ENCODE results near the gene LTBP3. TPM values are rescaled to one million over a fixed set of nuclear protein-coding genes. Genes with fewer than 3 reads are reported as not detected.

The LTBP3 gene
- total RNA-seq, 1 experiment from 2014 or later: 166 TPM

DNA sequence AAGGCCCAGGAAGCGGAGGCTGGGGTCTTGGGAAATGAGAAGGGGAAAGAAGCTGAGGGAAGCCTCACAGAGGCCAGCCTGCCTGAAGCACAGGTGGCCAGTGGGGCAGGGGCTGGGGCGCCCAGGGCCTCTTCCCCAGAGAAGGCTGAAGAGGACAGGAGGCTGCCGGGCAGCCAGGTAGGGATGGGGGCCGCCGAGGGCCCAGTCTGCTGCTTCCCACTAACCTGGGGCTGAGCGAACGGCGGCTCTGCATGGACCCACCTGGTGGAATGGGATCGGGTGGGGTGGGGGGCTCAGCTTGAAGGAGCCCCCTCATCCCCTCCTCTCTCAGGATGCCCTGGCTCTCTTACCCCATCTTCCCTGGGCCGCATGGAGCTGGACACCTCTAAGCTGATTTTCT is 25.4 kb upstream of the LTBP3 start:
- DNase-seq: no peak
- peaks cover 15% of the 10 kb centered on the region for H3K4me1 Mint-ChIP-seq (ENCODE audit: low read depth, unreplicated experiment)
- TF ChIP-seq, protein P1, sequence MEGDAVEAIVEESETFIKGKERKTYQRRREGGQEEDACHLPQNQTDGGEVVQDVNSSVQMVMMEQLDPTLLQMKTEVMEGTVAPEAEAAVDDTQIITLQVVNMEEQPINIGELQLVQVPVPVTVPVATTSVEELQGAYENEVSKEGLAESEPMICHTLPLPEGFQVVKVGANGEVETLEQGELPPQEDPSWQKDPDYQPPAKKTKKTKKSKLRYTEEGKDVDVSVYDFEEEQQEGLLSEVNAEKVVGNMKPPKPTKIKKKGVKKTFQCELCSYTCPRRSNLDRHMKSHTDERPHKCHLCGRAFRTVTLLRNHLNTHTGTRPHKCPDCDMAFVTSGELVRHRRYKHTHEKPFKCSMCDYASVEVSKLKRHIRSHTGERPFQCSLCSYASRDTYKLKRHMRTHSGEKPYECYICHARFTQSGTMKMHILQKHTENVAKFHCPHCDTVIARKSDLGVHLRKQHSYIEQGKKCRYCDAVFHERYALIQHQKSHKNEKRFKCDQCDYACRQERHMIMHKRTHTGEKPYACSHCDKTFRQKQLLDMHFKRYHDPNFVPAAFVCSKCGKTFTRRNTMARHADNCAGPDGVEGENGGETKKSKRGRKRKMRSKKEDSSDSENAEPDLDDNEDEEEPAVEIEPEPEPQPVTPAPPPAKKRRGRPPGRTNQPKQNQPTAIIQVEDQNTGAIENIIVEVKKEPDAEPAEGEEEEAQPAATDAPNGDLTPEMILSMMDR (IDR thresholded peaks at IDR 0.05; ENCODE audit: unreplicated experiment): no peak
- H3K27me3 Mint-ChIP-seq (ENCODE audit: unreplicated experiment): no peaks in the 10 kb centered on the region
- H3K27ac Mint-ChIP-seq (ENCODE audit: unreplicated experiment): no peak overlapping the region
- intact Hi-C loops (cut with micrococcal nuclease; ENCODE audit: unreplicated experiment): no loop called here
- H3K36me3 Mint-ChIP-seq (ENCODE audit: insufficient read depth, unreplicated experiment): peaks cover 48% of the 10 kb centered on the region
- CTCF ChIA-PET: interaction anchor here (1.0 kb wide), 1 partner anchor 305 kb away, joined by 4 read pairs; the partner anchor contains the start of gene FIBP
- BruUV-seq (replicated peaks): no TSS peak
- H3K4me3 Mint-ChIP-seq (ENCODE audit: low read depth, unreplicated experiment): no peak overlapping the region
- H3K9me3 Mint-ChIP-seq (ENCODE audit: low read depth, unreplicated experiment): no peaks in the 10 kb centered on the region

DNA sequence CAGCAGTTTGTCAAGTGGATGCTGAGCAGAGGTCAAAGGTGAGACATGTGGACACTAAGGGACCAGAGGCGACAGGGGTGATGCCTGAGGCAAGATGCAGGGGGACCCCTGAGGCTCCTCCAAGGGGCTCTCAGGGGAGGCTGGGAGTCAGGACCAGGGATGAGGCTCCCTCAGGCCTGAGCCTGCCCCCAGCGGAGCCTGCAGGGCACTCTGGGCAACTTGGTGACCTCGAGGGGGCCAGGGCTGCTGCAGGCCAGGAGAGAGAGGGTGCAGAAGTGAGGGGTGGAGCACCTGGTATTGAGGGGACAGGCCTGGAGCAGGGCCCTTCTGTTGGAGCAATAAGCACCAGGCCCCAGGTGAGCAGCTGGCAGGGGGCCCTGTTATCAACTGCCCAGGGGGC is 23.8 kb upstream of the LTBP3 start:
- Mint-ChIP-seq H3K27ac (ENCODE audit: unreplicated experiment) (no peak overlapping the region), H3K27me3 (ENCODE audit: unreplicated experiment) (no peaks in the 10 kb centered on the region), H3K4me1 (ENCODE audit: low read depth, unreplicated experiment) (peaks cover 14% of the 10 kb centered on the region), H3K4me3 (ENCODE audit: low read depth, unreplicated experiment) (no peak overlapping the region), H3K9me3 (ENCODE audit: low read depth, unreplicated experiment) (no peaks in the 10 kb centered on the region), H3K36me3 (ENCODE audit: insufficient read depth, unreplicated experiment) (peaks cover 57% of the 10 kb centered on the region)
- BruUV-seq (replicated peaks): no TSS peak
- DNase-seq: no peak
- CTCF ChIA-PET: no interaction called here
- intact Hi-C loops (cut with micrococcal nuclease; ENCODE audit: unreplicated experiment): no loop called here
- TF ChIP-seq, protein P1 (IDR thresholded peaks at IDR 0.05; ENCODE audit: unreplicated experiment): no peak

DNA sequence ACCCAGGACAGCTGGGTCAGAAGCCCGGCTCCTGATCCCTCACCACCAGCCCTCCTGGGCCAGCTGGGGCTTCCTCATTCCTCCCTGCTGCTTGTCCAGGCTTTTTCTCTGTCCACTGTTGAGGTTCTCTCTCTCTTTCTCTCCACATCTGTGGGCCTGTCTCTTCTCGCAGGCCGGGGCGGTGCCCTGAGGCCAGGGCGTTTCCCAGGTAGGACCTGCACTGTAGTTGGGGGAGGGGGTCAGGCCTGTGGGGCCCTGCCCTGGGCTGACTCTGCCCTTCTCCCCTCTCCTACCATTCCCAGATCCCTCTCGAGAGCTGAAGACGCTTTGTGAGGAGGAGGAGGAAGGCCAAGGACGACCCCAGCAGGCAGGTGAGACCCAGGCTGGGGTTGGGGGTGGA is 22.6 kb upstream of the LTBP3 start:
- CTCF ChIA-PET: interaction anchor here (0.6 kb wide), 1 partner anchor 482 kb away, joined by 3 read pairs; no protein-coding TSS in a partner anchor
- no TSS peak for BruUV-seq (replicated peaks)
- intact Hi-C loops (cut with micrococcal nuclease; ENCODE audit: unreplicated experiment): no loop called here

DNA sequence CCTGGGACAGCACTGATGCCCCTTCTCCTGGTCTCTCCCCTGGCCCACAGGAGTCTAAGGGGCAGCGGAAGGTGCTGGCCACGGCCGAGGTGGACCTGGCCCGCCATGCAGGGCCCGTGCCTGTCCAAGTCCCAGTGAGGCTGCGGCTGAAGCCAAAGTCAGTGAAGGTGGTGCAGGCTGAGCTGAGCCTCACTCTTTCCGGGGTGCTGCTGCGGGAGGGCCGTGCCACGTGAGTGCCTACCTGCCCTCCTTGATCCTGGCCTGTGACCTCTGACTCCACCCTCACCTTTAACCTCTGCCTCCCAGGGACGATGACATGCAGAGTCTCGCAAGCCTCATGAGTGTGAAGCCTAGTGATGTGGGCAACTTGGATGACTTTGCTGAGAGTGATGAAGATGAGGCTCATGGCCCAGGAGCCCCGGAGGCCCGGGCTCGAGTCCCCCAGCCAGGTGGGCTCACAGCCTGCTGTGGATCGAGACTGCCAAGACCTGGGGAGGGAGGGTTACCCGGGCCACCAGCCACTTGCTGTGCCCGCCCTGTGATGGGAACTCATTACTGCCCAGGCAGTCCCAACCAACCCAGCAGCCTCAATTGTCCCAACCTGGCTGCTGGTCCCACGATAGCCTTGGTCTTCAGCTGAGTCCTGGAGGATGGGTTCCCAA is 22.0 kb upstream of the LTBP3 start:
- Mint-ChIP-seq H3K9me3 (ENCODE audit: low read depth, unreplicated experiment) (no peaks in the 10 kb centered on the region), H3K27me3 (ENCODE audit: unreplicated experiment) (no peaks in the 10 kb centered on the region), H3K27ac (ENCODE audit: unreplicated experiment) (peak overlapping the region; percentile 12), H3K36me3 (ENCODE audit: insufficient read depth, unreplicated experiment) (peaks cover 74% of the 10 kb centered on the region), H3K4me1 (ENCODE audit: low read depth, unreplicated experiment) (peaks cover 14% of the 10 kb centered on the region), H3K4me3 (ENCODE audit: low read depth, unreplicated experiment) (no peak overlapping the region)
- TF ChIP-seq, protein P1 (IDR thresholded peaks at IDR 0.05; ENCODE audit: unreplicated experiment): no peak
- BruUV-seq (replicated peaks): no TSS peak
- no peak for DNase-seq
- intact Hi-C loops (cut with micrococcal nuclease; ENCODE audit: unreplicated experiment): no loop called here
- CTCF ChIA-PET: interaction anchor here (0.6 kb wide), 1 partner anchor 482 kb away, joined by 3 read pairs; no protein-coding TSS in a partner anchor

More for the DNA sequence above, 22.6 kb upstream of the LTBP3 start:
- Mint-ChIP-seq H3K27ac (ENCODE audit: unreplicated experiment) (peak overlapping the region; percentile 12), H3K27me3 (ENCODE audit: unreplicated experiment) (no peaks in the 10 kb centered on the region), H3K9me3 (ENCODE audit: low read depth, unreplicated experiment) (no peaks in the 10 kb centered on the region), H3K36me3 (ENCODE audit: insufficient read depth, unreplicated experiment) (peaks cover 68% of the 10 kb centered on the region), H3K4me3 (ENCODE audit: low read depth, unreplicated experiment) (no peak overlapping the region), H3K4me1 (ENCODE audit: low read depth, unreplicated experiment) (peaks cover 14% of the 10 kb centered on the region)
- TF ChIP-seq, protein P1 (IDR thresholded peaks at IDR 0.05; ENCODE audit: unreplicated experiment): no peak
- no peak for DNase-seq
